Kidney (tissue), 14 donors: ENCODE measurements around the gene MSLN. TPM values are rescaled to one million over a fixed set of nuclear protein-coding genes. Genes with fewer than 3 reads are reported as not detected.
"Not testable (repeated sequence)": the region's sequence is repeated elsewhere in the genome, so short reads cannot be mapped to it uniquely, and the experiment has no call there.

ENCODE experiments used
- DNase-seq, 5 donors: peaks; one replicate each; pipeline ENCODE4 v3.0.0-alpha.2; 2013 to 2020
- FAIRE-seq: peaks from 2 replicates; lab custom pipeline; 2012; peaks lifted over from hg19 to GRCh38; lab: Jason Lieb, UNC
- H3K27ac ChIP-seq, 2 donors: one replicate each; pipeline ENCODE4 v1.7.0; 2013; ENCODE audit warnings: low read depth in 2 of 2, low read length in 2 of 2, inconsistent platforms in 1 of 2
- H3K27me3 ChIP-seq: one replicate; pipeline ENCODE4 v1.7.1; 2013; ENCODE audit warnings: low read length, inconsistent platforms; ENCODE audit not compliant: control insufficient read depth, insufficient read depth
- H3K36me3 ChIP-seq, 3 donors: one replicate each; pipeline versions ENCODE4 v1.7.0 to v1.7.1; 2013; ENCODE audit warnings: low read length in 3 of 3, control low read depth in 1 of 3, inconsistent platforms in 1 of 3; ENCODE audit not compliant: insufficient read depth in 3 of 3, control insufficient read depth in 2 of 3
- H3K4me1 ChIP-seq, 3 donors: one replicate each; pipeline versions ENCODE4 v1.7.0 to v1.7.1; 2013; ENCODE audit warnings: low read length in 3 of 3, inconsistent platforms in 1 of 3, low read depth in 1 of 3; ENCODE audit not compliant: control insufficient read depth in 2 of 3, insufficient read depth in 2 of 3
- H3K4me3 ChIP-seq, 3 donors: one replicate each; pipeline versions ENCODE4 v1.7.0 to v1.8.1; 2013; ENCODE audit warnings: low read length in 3 of 3, control low read depth in 1 of 3, inconsistent platforms in 1 of 3
- H3K9ac ChIP-seq, 3 donors: one replicate each; pipeline versions ENCODE4 v1.7.0 to v1.7.1; 2013; ENCODE audit warnings: low read length in 3 of 3, control low read depth in 1 of 3, inconsistent platforms in 1 of 3
- H3K9me3 ChIP-seq, 3 donors: one replicate each; pipeline versions ENCODE4 v1.7.0 to v1.7.1; 2013; ENCODE audit warnings: low read length in 3 of 3, control low read depth in 1 of 3, inconsistent platforms in 1 of 3; ENCODE audit not compliant: control insufficient read depth in 2 of 3, insufficient read depth in 1 of 3
- CTCF ChIP-seq: IDR thresholded peaks from 3 replicates; pipeline ENCODE4 v1.5.1; 2012; ENCODE audit warnings: mild to moderate bottlenecking, moderate library complexity, borderline replicate concordance; ENCODE audit not compliant: insufficient read depth; ENCODE audit errors: extremely low read depth
- intact Hi-C: fragments of 100-400 bp; cut with DNase I; formaldehyde crosslinking; loops from one replicate; pipeline ENCODE4 v1.11.1; 2022
- polyA plus RNA-seq: library from polyadenylated mRNA; stranded (reverse); fragments of 350-450 nt; fragmentation: Illumina TruSeq; extraction: RNeasy Lipid Tissue Mini Kit (QIAGEN cat#74804); gene quantifications from one replicate; pipeline ENCODE4 v1.2.3, GENCODE V29; 2014; ENCODE audit warnings: low read depth, low replicate concordance; ENCODE audit not compliant: insufficient read depth
- total RNA-seq: library from RNA; stranded (reverse); fragmentation: NEBNext Ultra II Directional; extraction: Animal tissue kit (Norgen Biotek cat#: 25700); gene quantifications from one replicate; pipeline ENCODE4 v1.2.1, GENCODE V29; 2021
- donor health status: control.
- donor health status: control.
- donor health status: control.
- donor health status: control.
- donor health status: control.
- donor health status: DM: yes; HTN: yes; CAD: no.
- donor health status: Normal renal cell carcinoma (clear cell type).

Gene MSLN
- total and polyA plus RNA-seq, 2 donors from 2014 or later, result 3.7 to 19.4 TPM

GRCh38 chr16:751152-752006 is 9.2 kb upstream of the MSLN start:
- Histone ChIP-seq H3K27me3 (no peaks in the 10 kb centered on the region), H3K4me3 (no peak overlapping the region), H3K27ac (no peak overlapping the region), H3K36me3 (no peaks in the 10 kb centered on the region), H3K4me1 (no peaks in the 10 kb centered on the region), H3K9me3 (no peaks in the 10 kb centered on the region), H3K9ac (no peak overlapping the region)
- no peak for FAIRE-seq
- intact Hi-C loops, result no loop called here
- no peak for TF ChIP-seq CTCF
- peak in 1 of 5 donors; percentile 38 for DNase-seq

GRCh38 chr16:752007-752312 is 8.6 kb upstream of the MSLN start:
- DNase-seq (no peak), FAIRE-seq (no peak)
- TF ChIP-seq CTCF, result no peak
- no peak overlapping the region for H3K4me3 ChIP-seq
- H3K27me3 ChIP-seq, result no peaks in the 10 kb centered on the region
- H3K9ac ChIP-seq, result no peak overlapping the region
- no peaks in the 10 kb centered on the region for H3K36me3 ChIP-seq
- intact Hi-C loops, result no loop called here
- H3K4me1 ChIP-seq, result no peaks in the 10 kb centered on the region
- H3K9me3 ChIP-seq, result no peaks in the 10 kb centered on the region
- no peak overlapping the region for H3K27ac ChIP-seq

- intact Hi-C loops, H3K27me3 ChIP-seq, H3K36me3 ChIP-seq, H3K27ac ChIP-seq, H3K9me3 ChIP-seq, H3K4me3 ChIP-seq, FAIRE-seq, DNase-seq, H3K9ac ChIP-seq, H3K4me1 ChIP-seq: not testable (repeated sequence)
These were observed 6.4 kb upstream of the MSLN start for GRCh38 chr16:754121-754607.

- DNase-seq (no peak), FAIRE-seq (no peak)
- intact Hi-C loops, result no loop called here
- Histone ChIP-seq H3K4me1 (no peaks in the 10 kb centered on the region), H3K27ac (no peak overlapping the region), H3K9ac (no peak overlapping the region), H3K36me3 (no peaks in the 10 kb centered on the region), H3K4me3 (no peak overlapping the region), H3K9me3 (no peaks in the 10 kb centered on the region), H3K27me3 (no peaks in the 10 kb centered on the region)
- TF ChIP-seq CTCF, result no peak
These were observed 5.9 kb upstream of the MSLN start for GRCh38 chr16:754656-755055.
